Kidney glomerular epithelial cell (primary cell): Measurements from ENCODE around the gene ACSL1.
"Not testable (repeated sequence)": the region's sequence is repeated elsewhere in the genome, so short reads cannot be mapped to it uniquely, and the experiment has no call there.

Experiments used
- DNase-seq: peaks from one replicate; lab custom pipeline; 2025; lab: John Stamatoyannopoulos, UW

ACSL1 gene

DNA sequence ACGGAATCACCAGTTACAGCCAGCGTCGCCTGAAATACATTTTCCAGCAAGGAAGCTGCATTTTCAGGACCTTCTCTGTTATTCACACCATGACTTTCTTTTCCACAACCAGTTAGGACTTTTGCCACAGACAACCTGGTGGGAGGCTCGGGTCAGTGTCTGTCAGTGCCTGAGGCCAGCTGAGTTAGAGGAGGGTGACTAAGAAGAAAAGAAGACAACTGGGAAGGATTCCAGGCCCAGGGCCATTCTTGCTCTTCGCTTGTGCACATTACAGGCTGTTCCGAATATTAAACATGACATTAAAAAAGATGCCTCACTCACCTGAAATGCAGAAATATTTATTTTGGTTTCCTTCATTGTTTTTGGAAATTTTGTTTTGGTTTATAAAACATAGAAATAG lies 70.5 kb downstream of the ACSL1 start:
- DNase-seq: peak; percentile 39

DNA sequence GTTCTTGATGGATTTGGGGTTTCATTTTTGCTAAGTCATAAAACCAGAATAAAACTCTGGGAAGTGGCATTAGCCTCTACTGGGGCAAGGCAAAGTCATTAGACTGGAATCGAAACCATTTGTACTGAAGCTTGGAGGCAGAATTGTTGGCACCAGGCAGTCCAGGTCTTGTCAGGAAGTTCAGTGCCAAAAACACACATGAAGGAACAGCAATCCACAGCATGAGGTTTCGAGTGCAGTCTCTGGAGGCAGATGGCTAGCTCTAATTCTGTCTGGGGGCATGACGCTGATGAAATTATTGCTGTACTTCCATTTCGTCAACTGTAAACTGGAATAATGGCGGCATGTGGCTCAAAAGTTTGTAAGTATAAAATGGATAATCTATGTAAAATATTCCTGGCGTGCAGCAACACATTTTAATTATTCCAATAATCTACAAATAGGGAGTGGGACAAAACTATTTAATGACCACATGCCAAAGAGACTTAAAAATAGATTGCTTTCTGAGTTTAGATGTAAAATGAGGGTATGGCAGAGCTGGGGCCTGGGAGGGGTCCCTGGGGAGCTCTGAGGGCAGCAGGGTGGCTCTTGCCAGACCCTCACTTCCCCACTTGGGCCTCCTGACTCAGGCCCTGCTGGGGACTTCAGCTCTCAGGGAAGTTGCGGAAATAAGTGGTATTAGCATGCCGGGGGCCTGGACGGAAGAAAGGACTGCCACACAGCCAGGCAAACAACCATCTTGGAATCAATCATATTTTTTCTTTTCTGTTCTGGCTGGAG lies 73.1 kb downstream of the ACSL1 start:
- no peak for DNase-seq

DNA sequence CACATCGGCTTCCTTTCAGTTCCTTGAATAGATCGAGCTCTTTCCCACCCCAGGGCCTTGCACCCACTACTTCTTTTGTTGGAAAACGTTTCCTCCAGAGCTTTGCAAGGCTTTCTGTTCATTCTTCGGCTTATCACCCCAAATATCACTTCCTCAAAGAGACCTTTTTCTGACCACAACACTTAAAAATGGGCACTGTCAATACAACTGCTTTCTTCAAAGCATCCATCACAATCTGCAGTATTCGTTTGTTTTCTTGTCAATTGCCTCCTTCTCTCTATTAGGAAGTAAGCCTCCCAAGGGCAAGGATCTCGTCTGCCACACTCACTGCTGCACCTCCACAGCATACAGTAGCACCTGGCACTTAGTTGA lies 74.2 kb downstream of the ACSL1 start:
- no peak for DNase-seq

DNA sequence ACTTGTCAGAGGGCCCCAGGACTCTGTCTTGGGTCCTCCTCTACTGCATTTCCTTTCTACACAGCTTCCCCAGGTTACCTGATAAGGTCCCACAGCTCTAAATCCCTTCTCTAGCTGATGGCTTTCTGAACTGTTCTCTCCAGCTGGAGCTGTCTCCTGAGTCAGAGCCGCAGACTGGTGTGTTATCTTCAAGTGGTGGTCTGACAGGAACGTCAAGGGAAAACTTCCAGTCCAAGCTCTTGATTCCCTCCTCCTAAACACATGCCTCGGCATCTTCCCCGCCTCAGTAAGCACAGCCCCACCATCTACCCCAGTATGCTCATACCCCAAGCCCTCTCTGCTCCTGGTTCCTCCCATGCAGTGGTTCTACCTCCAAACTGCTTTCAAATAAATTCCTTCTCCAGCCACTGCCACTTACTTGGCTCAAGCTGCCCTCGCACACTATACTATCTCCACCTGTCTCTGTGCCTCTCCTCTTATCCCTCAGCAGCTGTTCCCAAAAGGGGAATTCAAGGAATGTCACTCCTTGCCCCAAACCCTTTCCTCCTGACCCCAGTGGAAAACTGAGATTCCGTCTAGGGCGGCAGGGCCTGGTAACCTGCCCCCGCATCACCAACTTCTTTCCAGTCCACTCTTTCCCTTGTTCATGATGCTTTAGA lies 74.7 kb downstream of the ACSL1 start:
- DNase-seq: no peak

DNA sequence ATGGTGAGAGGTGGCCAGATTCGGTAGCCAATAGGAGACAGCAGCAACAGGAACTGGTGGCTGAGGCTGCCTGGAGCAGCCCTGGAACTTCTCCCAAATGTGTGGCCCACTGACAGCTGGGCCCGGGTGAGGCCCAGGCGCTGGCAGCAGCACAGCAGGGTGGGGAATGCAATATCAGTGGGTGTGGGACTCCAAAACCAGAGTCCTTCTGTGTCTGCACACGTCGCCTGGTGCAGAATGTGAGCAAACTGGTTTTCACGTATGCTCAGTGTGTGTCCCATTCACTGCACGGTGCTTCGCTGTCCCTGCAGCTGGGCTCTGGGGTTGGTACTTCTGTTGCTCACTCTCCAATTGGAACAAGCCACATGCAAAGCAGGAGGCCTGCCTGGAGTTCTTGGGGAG lies 77.5 kb downstream of the ACSL1 start:
- DNase-seq: no peak

DNA sequence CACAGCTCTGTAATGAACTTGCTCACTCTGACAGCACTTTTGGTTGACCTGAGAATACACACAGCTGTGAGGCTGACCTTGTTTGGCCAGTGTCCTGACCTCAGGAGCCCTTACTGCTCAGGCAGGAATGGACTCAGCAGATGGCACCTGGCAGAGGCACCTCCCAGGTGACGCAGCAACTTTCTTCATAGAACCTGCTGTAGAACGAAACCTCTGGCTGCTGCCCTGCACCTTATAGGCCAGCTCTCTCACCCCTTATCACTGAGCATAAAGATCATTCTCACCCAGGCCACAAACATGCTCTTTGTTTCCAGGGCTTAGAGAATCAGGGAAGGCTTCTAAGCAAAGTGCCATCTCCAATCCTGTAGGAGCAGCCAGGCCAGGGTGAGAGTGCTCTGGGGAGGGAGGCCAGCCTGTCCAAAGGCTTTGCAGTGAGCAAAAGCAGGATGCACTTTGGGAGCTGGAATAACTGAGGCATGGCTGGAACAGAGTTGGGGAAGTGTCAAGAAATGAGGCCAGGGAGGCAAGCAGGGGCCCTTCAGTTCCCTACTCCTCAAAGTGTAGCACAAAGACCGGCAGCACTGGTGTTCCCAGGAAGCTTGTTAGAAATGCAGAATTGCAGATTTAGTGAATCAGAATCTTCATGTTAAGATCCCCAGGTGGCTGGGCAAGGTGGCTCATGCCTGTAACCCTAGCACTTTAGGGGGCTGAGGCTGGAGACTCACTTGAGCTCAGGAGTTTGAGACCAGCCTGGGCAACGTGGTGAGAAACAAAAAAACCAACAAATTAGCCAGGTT lies 78.5 kb downstream of the ACSL1 start:
- no peak for DNase-seq

DNA sequence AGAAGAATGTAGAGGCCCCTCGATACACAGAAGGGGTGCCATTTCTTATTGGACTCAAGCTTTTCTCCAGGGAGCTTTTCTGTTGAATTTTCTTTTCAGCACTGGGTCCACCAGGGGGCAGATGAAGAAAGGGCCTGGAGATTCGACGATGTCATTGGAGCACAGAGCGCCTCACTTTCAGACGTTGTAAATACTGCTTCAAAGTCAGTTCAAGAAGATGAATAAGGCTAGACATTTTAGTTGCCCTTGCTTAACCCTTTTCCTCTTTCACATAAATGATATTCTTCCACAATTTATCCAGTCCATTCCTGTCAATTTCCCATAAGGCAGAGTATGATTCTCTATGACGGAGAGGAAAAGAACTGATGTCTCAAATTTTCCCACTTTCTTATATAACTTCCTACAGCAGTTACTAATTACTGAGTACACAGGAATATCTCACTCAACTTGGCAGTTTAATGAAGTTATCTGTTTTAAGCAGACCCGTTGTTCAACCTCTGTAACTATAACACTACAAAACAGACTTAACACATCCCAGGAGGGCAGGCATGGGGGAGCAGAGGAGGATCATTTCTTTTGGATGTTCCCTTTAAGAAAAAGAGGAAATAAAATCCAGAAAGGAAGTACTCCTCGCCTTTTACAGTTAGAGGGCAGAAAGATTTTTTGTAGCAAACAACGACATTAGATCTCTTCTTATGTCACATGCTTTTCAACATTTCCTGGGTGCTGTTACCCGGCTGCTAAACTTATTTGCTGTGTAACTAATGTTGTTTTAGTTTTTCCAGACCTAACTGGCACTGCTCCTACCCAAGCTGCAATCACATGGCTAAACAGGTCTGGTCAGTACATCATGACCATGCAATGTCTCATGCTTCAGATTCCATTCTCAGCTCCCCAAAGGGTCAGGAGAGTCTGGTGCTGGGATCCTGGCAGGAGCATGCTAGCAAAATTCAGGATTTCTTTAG lies 79.7 kb downstream of the ACSL1 start:
- DNase-seq: peak; percentile 82

DNA sequence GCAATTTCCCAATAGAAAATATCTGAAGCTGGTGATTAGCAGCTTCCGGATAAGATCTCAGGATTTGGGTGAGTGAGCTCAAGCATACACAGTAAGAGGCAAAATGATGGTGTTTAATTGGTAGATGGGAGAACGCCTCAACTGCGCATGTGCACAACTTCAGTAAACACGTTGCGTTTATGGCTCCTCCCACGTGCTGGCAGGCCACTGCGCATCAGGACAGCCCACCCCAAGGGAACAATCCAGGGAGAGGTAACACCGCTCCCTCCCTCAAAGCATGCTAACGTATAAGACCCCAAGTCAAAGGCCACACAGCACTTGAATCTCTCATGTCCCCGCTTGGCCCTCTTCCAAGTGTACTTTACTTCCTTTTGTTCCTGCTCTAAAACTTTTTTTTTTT lies 81.5 kb downstream of the ACSL1 start:
- DNase-seq: no peak

DNA sequence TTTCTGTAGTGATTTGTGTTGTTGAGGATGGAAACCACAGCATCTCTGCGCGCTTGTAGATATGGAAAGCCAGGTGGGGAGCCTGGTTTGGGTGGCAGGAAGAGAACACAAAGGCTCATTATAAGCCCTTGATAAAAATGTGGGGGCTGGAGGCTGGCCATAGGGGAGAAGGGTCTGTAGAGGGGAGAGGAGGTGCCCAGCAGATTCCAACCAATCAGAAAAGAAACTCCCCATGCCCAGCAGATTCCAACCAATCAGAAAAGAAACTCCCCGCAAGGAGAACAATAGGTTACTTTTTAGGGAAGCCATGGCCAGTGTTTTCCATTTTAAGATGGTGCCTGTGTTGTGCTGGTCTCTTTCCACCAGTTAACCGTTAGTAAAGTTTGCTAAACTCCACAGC lies 82.1 kb downstream of the ACSL1 start:
- DNase-seq: no peak

DNA sequence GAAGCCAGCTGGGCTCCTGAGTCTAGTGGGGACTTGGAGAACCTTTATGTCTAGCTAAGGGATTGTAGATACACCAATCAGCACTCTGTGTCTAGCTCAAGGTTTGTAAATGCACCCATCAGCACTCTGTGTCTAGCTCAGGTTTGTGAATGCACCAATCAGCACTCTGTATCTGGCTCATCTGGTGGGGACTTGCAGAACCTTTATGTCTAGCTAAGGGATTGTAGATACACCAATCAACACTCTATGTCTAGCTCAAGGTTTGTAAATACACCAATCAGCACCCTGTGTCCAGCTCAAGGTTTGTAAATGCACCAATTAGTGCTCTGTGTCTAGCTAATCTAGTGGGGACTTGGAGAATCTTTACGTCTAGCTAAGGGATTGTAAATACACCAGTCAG lies 84.1 kb downstream of the ACSL1 start:
- not testable (repeated sequence) for DNase-seq

DNA sequence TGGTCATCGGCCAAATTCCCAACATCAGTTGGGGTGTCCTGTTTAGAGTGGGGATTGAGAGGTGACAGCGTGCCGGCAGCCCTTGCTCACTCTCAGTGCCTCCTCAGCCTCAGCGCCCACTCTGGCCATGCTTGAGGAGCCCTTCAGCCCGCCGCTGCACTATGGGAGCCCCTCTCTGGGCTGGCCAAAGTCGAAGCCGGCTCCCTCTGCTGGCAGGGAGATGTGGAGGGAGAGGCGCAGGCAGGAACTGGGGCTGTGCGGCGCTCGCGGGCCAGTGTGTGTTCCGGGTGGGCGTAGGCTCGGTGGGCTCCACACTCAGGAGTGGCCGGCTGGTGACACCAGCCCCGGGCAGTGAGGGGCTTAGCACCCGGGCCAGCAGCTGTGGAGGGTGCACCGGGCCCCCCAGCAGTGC lies 84.8 kb downstream of the ACSL1 start:
- DNase-seq: no peak

DNA sequence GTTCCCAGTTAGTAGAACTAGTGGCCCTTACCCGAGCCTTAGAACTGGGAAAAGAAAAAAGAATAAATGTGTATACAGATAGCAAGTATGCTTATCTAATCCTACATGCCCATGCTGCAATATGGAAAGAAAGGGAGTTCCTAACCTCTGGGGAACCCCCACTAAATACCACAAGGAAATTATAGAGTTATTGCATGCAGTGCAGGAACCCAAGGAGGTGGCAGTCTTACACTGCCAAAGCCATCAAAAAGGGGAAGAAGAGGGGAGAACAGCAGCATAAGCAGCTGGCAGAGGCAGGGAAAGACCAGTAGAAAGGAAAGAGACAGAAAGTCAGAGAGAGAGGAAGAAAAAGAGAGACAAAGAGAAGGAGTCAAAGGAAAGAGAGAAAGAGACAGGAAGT lies 86.2 kb downstream of the ACSL1 start:
- not testable (repeated sequence) for DNase-seq

DNA sequence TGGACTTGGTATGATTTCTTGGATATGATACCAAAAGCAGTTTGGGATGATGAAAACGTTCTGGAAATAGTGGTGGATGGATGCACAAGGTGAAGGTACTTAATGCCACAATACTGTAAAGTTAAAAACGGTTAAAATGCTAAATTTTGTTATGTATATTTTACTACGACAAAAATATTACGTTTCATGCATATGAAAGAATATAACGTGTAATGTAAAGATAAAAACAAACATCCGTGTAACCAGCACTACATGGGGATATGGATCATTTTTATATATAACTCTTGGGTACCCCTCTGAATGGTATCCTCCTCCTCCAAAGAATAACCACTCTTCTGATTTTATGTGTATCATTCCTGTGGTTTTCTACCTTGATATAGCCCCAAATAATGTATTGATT lies 91.0 kb downstream of the ACSL1 start:
- no peak for DNase-seq

DNA sequence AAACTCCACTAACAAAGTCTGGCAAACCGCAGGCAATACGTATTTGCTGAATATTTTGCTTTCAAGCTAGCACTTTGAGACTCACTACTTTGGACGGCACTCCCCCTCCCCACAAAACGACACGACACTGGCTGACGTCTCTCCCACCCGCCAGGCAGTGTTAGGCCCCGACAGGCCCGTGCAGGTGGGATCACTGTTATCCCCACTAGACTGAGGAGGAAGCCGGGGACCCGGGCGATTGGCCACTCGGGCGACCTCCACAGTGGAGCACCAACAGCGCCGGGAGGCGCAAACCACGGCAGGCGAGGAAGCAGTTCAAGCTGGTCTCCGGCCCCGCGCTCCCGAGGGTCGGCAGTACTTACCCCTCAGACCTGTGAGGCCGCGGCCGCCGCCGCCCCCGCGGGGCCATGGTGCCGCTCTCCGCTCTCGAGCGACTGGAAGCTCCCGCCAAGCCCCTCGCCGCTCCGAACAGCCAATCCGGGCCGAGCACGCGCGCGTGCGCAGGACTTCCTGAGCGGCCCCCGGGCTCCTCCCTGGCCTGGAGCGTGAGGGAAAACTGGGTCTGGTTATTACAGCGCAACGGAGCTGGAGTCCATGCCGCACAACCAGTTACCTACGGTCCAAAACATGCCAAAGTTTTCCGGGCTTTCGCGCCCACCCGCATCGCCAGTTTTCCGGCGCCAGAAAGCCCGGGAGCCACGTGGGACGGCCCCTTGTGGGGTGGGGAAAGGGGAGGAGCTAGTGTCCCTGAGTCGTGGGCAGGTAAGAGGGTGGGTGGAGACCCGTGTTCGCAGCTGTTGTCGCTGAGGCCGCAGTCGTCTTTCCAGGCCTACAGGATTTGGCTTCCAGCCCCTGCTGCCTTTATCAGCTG lies 91.9 kb downstream of the ACSL1 start, which contains the start of gene CENPU:
TSS of gene CENPU (minus strand) at position 443 of the 871 bp plus-strand sequence. CDS start at position 409, 34 bp downstream.
- peak; percentile 99 for DNase-seq

DNA sequence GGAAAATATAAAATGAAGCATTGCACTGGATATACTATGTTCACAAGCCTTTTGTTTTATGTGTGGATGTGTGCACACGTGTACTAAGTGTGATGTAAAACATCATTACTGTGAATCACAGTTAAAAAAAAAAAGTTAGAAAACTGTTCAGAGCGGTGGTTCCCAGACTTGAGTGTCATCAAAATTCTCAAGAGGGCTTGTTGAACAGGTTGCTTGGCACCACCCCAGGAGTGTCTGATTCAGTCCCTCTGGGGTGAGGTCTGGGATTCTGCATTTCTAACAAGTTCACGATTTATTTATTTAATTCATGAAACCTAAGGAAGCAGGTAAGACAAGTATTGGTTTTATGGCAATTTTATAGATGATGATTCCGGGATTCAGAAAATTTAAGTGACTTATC lies 93.6 kb downstream of the ACSL1 start:
- no peak for DNase-seq

DNA sequence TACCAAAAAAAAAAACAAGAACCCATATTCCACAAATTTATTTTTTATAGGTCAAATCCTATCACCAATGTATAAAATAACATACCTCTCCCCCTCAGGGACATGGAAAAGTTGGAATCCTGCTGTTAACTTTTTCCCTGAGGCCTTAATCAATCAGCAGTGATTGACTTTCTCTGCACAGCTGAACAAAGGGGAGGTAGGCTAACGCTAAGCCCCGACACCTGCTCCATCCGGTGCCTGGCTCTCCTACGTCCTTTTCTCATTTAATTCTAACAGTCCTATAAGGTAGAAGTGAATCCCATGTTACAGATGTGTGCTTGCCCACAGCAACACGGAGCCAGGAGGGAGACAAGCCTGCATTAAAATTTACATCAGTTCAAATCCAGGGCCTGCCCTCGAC lies 94.7 kb downstream of the ACSL1 start:
- DNase-seq: no peak

DNA sequence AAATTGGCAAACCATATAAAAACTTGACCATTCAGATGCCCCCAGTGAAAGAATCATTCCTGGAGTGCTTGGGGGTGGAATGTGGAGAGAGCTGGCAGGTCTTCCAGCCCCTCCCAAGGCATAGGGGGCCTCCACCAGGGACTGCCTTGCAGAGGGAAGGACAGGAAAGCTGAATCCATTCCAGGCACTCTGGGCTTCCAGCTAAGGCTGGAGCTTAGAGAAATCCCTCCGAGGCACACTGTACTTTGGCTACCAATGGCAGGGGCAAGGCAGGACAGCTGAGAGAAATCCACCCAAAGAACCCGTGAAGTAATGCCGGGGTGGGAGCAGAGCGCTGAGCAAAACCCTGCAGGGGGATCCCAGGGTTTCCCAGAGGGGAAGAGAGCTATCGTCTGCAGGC lies 95.8 kb downstream of the ACSL1 start:
- DNase-seq: no peak

DNA sequence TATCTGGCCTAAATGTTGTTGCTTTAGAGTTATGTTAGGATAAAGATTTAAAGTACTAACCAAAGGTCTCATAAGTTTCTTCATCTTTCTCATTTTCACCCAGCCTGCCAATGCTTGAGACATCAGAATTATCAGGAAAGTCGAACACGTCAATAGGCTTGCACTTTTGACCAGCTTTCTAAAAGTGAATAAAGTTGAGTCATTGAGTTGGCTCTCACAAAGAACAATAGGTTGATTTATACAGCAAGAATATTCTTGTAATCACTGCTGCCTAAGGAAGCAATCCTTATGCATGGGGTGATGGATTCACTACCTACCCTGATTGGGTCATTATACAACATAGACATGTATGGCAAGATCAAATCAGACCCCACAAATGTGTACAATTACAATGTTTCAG lies 96.9 kb downstream of the ACSL1 start:
- DNase-seq: no peak

DNA sequence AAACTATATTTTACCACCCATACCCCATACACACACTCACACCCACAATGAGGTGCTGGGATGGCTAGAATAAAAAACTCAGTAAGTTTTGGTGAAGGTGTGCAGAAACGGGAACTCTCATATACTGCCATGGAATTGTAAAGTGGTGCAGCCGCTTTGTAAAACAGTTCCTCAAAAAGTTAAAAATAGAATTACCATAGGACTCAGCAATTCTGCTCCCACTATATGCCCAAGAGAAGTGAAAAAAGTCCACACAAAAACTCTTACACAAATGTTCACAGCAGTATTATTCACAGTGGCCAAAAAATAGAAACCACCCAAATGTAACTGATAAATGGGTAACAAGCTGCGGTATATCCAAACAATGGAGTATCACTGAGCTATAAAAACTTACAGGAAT lies 98.3 kb downstream of the ACSL1 start:
- DNase-seq: no peak

DNA sequence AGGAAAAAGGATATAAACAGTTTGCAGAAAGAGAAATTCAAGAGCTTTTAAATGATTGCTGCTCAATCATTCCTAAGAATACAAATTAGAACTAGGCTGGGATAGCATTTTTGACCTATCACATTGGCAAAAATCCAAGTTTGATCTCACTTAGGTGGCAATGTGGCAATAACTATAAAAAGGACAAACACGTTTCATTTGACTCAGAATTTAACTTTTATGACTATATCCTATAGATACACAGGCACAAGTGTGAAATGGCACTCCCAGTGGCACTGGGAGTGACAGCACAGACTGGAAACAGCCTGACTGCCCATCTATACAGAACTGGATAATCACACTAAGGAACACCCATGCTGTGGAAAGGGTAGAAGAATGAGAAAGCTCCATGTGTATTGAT lies 103.0 kb downstream of the ACSL1 start:
- DNase-seq: no peak

DNA sequence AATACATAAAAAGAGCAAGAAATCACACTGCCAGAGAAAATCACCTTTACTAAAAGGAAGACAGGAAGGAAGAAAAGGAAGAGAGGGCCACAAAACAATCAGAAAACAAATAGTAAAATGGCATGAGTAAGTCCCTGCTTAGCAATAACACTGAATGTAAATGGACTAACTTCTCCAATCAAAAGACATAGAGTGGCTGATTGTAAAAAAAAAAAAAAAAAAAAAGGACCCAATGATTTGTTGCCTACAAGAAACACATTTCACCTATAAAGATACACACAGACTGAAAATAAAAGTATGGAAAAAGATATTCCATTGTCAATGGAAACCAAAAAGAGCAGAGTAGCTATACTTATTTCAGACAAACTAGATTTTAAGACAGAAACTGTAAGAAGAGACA lies 104.5 kb downstream of the ACSL1 start:
- DNase-seq: no peak
